CD4-positive, alpha-beta T cell treated with Interferon gamma for 1 hour (primary cell): ENCODE data around the gene CCDC86.
A peak's percentile ranks its signal among the peaks of the same experiment; 100 is the strongest.

Source experiments
- DNase-seq: peaks from one replicate; pipeline ENCODE4 v3.0.0-alpha.2; 2020

CCDC86 gene

DNA sequence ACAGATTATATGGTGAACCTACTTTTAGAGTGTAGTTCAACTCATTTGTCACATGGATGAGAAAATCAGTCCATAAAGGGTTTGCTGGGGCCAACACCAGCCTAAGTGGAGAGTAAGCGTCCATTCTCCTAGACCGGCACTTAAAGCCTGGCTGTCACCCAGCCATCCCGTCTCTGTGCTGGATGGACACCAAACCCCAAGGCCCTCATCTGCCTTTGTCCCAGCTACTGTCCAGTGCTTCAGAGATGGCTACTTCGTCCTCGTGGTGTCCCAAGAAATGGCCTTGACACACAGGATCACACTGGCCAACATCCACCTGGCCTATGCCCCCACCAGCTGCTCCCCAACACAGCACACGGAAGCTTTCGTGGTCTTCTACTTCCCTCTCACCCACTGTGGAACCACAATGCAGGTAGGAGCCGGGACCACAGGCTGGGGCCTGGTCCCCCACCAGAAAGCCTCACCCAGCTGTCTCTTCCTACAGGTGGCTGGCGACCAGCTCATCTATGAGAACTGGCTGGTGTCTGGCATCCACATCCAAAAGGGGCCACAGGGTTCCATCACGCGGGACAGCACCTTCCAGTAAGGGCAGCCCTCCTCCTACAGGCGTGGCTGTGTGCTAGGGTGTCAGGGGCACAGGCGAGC is 28.9 kb downstream of the CCDC86 start:
- DNase-seq: no peak

DNA sequence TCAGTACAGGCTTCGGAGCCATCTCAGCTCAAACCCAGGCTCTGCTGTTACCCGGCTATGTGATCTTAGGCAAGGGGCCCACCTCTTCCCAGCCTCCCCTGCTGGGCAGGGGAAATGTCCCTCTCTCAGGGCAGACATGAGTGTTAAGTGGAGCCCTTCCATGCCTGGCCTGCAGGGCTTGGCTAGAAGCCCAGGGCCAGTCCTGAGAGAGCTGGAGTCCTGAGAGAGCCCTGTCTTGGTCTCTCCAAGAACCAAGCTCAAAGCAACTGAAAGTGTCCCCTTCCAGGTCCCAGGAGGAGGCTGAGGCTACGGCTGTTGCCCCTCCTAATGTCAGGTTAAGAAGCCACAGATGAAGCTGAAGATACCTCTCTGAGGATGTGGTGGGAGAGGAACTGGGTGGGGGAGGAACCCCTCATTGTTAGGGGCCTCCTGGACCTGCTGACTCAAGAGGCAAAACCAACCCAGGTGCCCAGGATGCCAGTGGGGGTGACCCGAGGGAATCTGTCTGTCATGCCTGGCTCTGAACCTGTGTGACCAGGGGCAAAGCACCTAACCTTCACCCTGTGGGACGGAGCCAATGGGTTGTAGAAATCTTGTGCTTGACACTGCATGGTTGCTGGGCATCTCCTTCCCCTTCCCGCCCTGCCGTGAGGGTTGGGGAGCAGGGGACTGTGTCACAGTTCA is 29.6 kb downstream of the CCDC86 start:
- no peak for DNase-seq

DNA sequence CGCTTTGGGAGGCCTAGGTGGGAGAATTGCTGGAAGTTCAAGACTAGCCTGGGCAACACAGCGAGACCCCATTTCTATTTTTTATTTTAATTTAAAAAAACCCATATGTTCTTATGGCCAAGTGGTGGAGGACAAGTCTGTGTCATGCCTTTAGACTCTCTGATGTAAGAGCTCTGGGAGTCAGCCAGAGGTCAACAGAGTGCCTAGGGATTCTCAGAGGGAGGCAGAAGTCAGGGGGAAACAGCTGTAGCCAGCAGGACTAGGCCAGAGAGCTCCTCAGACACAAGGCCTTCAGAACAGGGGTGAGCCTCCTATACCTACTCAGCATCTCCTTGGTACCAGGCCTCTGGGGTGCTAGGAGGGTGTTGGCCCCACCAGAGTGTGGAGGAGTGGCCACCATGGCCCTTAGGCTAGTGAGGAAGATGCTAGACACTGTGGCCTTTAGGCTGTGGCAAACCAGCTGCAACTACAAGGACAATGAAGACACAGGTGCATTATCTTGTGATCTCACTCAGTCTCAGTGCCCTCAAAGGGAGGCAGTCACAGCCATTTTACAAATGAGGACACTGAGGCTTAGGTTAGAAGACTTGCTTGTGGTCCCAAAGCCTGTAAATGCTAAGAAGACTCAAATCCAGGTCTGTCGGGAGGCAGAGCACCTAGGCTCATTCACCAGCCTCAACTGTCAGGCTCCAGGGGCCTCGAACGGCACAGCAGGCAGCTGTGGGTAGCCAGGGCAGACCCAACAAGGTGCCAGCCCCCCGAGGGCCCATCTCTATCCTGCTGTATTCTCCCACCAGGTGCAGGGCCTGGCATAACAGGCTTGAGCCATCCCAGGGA is 30.4 kb downstream of the CCDC86 start:
- no peak for DNase-seq

DNA sequence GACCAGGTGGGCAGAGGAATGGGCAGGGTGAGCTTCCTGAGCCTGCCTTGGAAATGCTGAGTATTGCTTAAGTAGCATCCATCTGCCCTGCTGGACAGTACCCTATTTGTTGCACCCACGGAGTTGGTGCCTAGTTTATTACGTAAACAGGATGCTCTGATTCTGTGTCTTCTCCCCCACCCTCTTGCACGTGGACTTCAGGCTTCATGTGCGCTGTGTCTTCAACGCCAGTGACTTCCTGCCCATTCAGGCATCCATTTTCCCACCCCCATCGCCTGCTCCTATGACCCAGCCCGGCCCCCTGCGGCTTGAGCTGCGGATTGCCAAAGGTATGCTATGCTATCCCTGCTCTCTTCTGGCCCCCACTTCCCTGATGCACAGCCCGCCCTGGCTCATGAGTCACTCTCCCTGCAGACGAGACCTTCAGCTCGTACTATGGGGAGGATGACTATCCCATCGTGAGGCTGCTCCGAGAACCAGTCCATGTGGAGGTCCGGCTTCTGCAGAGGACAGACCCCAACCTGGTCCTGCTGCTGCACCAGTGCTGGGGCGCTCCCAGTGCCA is 31.1 kb downstream of the CCDC86 start:
- no peak for DNase-seq

DNA sequence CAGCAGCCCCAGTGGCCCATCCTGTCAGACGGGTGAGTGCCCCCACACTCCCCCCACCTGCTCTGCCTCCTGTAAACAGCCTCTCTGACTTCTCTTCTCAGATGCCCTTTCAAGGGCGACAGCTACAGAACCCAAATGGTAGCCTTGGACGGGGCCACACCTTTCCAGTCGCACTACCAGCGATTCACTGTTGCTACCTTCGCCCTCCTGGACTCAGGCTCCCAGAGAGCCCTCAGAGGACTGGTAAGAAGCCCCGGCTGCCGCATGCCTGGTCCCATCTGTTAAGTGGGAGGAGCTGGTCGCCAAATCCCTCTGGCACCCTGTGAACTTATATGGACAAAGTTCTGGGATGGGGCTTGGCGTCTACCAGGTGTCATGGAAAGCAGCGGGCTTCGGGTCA is 31.6 kb downstream of the CCDC86 start:
- no peak for DNase-seq

DNA sequence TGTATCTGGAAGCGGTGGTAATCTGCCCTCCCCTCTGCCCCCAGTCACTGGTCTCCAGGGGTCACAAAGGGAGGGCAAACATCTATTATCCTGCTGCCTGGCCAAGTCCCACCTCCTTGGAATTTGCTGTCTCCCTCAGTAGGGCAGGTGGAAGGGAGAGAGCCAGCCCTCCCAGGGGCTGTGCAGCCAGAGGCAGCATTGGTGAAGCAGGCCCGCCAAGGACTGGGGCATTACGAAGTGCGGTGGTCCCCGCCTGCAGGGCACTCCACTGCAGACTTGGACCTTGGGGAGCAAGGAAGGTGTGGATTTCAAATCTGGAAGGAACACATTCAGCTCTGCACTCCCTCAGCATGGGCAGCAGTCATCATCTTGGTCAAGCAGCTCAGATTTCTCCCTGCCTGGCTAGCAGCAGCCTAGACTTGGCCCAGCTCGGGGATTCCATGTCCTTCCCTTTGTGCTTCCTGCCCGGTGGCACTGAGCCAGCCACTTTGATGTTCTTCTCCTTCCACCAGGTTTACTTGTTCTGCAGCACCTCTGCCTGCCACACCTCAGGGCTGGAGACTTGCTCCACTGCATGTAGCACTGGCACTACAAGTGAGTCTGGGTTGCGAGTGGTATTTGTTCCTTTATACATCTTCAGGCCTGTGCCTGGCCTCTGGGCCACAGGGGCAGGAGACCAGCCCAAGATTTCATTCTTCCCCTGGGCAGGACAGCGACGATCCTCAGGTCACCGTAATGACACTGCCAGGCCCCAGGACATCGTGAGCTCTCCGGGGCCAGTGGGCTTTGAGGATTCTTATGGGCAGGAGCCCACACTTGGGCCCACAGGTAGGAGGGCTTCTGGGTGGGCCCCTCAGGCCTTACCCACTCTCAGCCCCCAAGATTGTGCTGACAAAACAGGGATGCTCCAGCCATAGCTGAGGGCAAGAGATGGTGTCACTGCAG is 32.8 kb downstream of the CCDC86 start:
- DNase-seq: no peak

DNA sequence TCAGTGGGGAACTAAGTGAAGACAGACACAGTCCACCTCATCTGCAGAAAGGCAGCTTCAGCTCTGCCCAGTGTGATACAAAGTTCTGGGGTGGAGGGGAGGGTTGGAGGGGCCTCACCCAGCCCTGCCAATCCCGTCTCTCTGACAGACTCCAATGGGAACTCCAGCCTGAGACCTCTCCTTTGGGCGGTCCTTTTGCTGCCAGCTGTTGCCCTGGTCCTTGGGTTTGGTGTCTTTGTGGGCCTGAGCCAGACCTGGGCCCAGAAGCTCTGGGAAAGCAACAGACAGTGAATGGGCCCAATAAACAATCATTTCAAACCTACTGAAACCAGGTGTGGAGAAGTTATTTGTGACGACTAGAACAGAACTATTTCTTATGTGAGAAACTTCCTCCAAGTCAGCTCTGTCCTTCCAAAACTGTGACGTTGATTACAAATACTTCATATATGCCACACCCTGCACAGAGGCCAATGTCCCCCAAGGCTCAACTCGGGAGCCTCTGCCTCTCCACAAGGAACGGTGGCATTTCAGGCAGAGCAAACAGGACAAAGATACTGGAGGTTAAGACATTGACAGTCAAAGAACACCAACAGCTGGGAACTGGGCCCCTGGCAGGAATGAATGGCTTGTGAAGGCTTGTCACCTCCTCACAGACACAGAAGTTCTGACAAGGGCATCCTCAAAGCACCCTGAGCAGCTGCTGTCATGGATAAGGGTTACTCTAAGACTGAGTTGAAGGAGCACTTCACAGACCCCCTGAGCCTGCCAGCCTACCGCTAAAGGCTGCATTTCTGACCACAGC is 33.7 kb downstream of the CCDC86 start:
- no peak for DNase-seq

DNA sequence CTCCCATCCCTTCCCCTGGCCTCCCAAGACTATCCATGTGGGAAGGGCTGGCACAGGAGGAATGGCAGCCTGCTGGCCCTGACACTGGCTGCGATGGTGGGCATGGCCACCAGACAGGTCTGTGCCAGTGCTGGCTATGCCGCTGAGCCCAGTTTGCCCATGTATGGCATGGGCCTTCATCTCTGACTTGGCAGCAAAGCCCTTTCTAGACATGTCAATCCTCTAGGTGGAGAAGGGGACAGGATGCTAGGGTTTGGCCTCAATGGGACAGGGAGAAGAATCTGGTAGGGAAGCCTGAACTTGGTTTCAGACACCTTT is 34.2 kb downstream of the CCDC86 start:
- no peak for DNase-seq

DNA sequence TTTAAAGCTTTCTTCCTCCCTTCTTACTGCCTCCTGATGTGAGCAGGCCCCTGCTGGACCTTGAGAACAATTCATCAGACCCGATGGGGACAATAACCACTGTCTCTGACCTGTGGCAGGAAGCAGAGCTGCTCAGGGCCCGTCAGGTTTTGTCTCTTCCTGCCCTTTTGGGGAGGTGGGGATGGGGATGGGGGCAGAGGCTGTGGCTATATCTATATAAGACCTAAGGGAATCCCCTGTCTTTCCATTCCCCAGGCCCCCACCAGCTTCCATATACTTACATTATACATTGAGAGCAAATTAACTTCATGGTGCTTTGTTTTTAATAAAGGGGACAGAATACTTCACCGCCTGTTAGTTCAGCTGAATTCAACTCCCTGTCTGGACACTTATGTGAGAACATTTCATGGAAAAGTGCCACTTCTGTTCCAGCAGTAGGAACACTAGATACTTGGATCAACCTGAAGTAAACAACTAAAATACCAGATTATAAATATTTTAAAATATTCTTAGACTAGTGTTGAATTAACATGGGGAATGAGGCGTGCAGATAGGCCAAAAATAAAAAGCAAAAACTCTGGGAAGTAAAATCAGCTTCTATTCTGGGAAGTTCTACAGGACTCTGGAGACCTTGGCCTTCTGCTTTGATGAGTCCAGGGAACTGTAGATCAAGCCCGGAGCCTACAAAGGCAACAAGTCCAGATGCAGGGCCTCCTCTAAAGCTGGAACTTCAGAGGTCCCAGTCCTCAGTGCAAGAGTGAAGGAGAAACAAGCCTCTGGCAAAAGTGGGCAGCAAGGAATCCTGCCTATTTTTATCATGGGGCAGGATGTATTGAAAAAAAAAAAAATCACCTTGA is 36.6 kb downstream of the CCDC86 start:
- DNase-seq: no peak

DNA sequence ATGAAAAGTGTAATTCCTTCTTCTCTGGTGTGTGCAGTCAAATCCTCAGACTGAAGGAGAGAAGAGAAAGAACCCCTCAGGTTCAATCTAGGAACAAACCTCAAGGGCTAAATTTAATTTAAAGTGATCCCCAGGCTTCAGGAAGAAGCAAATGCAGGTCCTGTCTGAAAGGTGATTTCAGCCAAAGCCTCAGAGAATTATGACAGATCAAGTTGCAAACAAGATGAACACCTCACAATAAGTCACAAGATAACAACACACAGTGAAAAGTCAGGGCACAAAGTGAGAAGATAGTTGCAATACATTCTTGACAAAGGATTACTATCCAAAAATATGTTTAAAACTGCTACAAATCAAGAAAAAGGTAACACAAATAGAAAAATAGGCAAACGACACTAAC is 37.2 kb downstream of the CCDC86 start:
- no peak for DNase-seq

DNA sequence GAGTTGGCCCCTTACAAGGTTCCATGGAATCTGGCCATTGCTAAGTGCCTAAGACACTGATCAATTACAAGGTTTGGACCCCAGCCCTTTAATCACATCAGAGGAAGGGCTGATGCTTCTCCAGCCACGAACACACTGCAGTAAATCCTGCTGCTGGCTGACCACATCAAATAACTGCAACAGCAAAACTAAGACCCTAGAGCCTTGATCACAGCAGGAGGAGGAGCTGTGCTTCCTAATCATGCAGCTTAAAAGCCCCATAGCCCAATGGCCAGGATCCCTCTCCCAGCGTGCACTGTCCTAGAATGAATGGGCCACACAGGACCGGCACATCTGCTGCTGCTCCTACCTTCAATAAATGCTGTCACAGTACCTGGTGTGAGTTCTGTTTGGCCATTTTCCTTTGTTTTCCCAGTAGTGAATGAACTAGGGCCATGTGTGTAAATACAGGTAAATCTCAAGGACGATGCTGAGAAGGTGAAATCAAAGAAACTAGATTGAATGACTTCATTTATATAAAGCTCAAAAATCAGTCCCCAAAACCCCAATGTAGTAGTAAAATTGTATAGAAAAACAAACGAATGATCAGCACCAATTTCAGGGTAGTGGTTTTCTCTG is 38.2 kb downstream of the CCDC86 start:
- no peak for DNase-seq

DNA sequence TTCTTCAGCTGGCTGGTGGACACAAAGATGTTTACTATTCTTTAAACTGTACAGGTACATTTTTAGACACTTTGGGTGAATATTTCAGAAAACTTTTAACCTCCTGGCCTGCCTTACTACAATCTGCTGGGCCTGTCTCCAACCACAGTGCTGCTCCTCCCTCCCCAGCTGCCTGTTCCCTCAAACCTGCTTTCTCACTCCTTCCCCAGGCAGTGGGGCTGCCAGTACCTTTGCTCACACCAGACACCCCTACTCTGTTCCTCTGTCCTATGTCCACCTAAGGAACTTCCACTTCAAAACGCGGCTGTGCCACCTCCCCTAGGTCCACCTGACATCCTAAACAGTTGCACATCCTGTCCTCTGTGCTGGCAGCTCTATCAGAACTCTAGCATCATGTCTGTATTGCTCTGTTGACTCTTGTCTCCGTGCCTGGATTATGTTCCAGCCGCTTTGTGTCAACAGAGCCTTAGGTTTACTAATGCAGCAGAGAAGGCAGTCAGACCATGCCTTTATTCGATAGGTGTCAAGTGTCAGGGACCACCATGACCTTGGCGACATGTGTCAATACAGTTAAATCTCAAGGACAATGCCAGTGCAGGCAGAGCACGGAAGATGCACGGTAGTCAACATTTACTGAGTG is 38.9 kb downstream of the CCDC86 start:
- no peak for DNase-seq

DNA sequence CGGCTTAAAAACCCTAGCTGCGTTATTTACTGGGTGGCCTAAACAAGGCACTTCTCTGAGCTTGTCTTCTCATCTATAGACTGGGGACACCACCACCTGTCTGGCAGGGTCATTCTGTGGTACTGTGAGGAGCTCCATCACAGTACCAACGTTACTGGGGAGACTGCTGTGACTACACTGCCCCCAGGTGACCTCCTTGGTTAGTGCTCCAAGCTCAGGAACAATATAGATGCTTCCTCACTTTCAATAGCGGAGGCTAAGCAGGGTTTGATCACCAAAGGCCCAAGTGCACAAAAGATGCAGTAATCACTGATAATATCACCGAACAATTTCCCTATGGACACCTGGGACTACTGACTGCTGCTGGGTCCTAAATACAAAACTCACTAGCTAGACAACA is 45.6 kb downstream of the CCDC86 start:
- DNase-seq: peak; percentile 29

DNA sequence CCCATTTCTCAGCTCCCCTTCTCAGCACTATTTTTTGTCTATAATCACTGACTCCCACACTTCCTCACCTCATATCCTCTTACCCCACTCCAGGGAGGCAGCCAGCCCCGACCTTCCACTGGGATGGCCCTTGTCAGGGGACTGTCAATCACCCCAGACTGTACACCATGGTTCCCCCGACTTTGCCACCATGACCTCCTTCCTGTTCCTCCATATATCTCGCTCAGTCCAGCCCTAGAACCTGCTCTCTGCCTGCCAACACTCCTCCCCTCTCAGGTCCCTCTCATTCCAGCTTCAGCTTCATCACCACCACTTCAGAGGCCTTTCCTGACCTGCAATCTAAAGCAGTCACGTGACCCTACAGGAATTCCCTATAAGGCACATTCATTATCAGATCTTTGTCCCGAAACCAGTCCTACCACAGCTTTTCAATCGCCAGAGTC is 48.0 kb downstream of the CCDC86 start:
- no peak for DNase-seq

DNA sequence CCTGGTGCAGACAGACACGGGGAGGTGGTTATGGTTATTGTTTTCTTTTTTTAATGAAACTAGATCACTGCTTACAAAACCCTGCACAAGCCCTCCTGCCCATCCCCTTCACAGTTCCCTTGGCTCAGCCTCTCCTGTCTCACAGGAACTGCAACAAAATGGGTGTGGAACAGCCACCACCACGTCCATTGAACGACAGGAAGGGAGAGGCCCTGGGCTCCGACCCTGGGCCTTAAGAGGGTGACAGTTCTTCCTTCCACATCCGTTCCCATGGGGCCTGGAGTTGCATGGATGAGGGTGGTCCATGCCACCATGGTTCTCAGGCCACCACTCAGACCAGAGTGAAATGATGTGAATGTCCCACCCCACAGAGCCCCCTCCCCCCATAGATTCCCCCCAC is 48.8 kb downstream of the CCDC86 start:
- DNase-seq: no peak

DNA sequence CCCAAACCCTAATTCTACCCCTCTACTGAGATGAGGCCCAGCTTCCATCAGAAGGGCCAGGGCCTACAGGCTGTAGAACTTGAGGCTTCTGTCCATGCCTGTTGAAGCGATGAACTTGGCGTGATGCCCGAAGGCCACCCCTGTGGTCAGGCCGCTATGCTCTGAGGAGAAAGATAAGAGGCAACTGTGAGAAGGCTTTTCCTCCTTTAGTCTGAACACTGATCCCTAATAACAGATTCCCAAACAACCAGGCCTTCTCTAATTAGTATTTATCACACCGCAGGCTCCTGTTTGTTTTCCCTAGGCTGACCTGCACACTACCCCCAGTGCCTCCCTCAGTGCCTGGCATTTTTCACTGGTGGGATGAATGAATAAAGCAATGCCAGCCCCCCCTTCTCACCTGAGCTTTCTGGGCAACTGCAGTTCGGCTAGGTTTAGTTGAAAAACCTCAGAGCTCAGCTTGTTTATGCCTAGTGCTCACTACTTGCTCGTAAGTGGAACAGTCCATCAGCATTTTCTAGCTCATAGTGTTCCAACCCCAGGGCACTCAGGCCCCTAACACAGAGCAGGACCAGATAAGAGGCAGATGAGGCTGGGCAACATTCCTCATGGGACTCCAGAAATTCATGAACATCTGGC is 49.3 kb downstream of the CCDC86 start:
- no peak for DNase-seq

DNA sequence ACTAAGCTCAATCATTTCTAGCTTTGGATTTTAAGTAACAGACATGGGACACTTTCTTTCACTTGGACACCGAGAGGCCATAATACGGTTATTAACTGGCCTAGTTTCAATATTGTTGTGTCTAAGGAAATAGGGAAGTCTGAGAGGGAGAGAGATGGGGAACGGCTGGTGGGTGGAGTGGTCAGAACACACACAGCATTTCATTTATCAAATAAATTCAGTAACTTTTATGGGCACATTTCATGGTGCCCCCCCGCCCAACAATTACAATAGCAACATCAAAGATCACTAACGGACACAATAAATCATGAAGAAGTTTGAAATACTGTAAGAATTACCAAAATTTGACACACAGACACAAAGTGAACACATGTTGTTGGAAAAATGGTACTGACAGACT is 53.8 kb downstream of the CCDC86 start:
- DNase-seq: no peak

DNA sequence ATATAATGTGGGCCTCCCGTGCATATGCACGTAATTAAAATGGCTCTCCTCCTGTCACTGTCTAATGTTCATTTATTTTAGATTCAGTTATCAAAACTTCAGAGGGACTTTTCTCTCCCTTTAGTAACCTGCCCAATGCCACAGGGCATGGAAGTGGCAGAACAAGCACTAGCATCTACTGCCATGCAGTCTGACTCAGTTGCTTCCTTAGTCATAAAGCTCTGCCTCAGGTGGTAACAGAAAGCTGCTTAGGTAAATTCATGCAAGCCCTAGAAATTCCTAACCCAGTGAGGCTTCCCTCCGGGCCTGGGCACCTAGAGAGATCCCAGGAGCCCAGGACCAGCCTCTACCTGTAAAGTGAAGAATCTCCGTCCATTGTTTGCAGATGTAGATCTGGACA is 55.6 kb downstream of the CCDC86 start:
- no peak for DNase-seq
